Measurements from ENCODE around the gene ZNF525.

GRCh38 chr19:53431399-53432087 is 66.0 kb downstream of the ZNF525 start, which contains the start of gene ZNF761:
- TF ChIP-seq, protein P1, sequence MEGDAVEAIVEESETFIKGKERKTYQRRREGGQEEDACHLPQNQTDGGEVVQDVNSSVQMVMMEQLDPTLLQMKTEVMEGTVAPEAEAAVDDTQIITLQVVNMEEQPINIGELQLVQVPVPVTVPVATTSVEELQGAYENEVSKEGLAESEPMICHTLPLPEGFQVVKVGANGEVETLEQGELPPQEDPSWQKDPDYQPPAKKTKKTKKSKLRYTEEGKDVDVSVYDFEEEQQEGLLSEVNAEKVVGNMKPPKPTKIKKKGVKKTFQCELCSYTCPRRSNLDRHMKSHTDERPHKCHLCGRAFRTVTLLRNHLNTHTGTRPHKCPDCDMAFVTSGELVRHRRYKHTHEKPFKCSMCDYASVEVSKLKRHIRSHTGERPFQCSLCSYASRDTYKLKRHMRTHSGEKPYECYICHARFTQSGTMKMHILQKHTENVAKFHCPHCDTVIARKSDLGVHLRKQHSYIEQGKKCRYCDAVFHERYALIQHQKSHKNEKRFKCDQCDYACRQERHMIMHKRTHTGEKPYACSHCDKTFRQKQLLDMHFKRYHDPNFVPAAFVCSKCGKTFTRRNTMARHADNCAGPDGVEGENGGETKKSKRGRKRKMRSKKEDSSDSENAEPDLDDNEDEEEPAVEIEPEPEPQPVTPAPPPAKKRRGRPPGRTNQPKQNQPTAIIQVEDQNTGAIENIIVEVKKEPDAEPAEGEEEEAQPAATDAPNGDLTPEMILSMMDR (IDR thresholded peaks at IDR 0.05): peak; percentile 44 to 66 (median 50)
- no peak for TF ChIP-seq EP300 (IDR thresholded peaks at IDR 0.05)
- TF ChIP-seq POLR2A (IDR thresholded peaks at IDR 0.05): peak in 3 of 4 donors; percentile 75 to 84 (median 79)
- TF ChIP-seq POLR2AphosphoS5 (IDR thresholded peaks at IDR 0.05): peak; percentile 91 to 94

Data from upper lobe of left lung (tissue), 4 donors.